Measurements from ENCODE around the gene TMEM132D.

GRCh38 chr12:129160282-129160681 is 743.5 kb downstream of the TMEM132D start:
- TF ChIP-seq CTCF (IDR thresholded peaks at IDR 0.05; ENCODE audit: low read depth, low read length) (no peak), MYC (IDR thresholded peaks at IDR 0.05; ENCODE audit: low read depth, low read length) (no peak), POLR2A (IDR thresholded peaks at IDR 0.05; ENCODE audit: extremely low read depth, insufficient read length) (no peak)
